Hepatocyte (in vitro differentiated cells): ENCODE results near the gene BCL2. TPM values are rescaled to one million over a fixed set of nuclear protein-coding genes. Genes with fewer than 3 reads are reported as not detected.

Experiments
- DNase-seq: peaks from one replicate; pipeline ENCODE4 v3.0.0-alpha.2; 2016; ENCODE audit warnings: low spot score
- H2AFZ ChIP-seq: fragments of 200-600 bp; sonication (generic); 2 replicates; pipeline ENCODE4 v1.6.0; 2016; ENCODE audit warnings: antibody characterized with exemption, mild to moderate bottlenecking
- H3K27ac ChIP-seq: fragments of 200-600 bp; sonication (generic); 2 replicates; pipeline ENCODE4 v1.5.1; 2016; ENCODE audit warnings: mild to moderate bottlenecking
- H3K27me3 ChIP-seq: fragments of 200-600 bp; sonication (generic); 2 replicates; pipeline ENCODE4 v1.6.1; 2016
- H3K36me3 ChIP-seq: fragments of 200-600 bp; sonication (generic); replicated peaks from 2 replicates; pipeline ENCODE4 v1.5.1; 2016; ENCODE audit warnings: low read depth; ENCODE audit not compliant: insufficient read depth
- H3K4me1 ChIP-seq: fragments of 200-600 bp; sonication (generic); 2 replicates; pipeline ENCODE4 v1.5.1; 2016; ENCODE audit warnings: mild to moderate bottlenecking, moderate library complexity; ENCODE audit not compliant: insufficient read depth
- H3K4me2 ChIP-seq: fragments of 200-600 bp; sonication (generic); 2 replicates; pipeline ENCODE4 v1.6.0; 2016
- H3K4me3 ChIP-seq: fragments of 200-600 bp; sonication (generic); 2 replicates; pipeline ENCODE4 v1.5.1; 2016; ENCODE audit warnings: mild to moderate bottlenecking
- H3K79me2 ChIP-seq: fragments of 200-600 bp; sonication (generic); 2 replicates; pipeline ENCODE4 v1.6.0; 2017; ENCODE audit warnings: mild to moderate bottlenecking
- H3K9me2 ChIP-seq: fragments of 200-600 bp; sonication (generic); replicated peaks from 2 replicates; pipeline ENCODE4 v1.6.0; 2017; ENCODE audit warnings: mild to moderate bottlenecking; ENCODE audit not compliant: insufficient read depth
- H3K9me3 ChIP-seq: fragments of 200-600 bp; sonication (generic); 2 replicates; pipeline ENCODE4 v1.5.1; 2016; ENCODE audit warnings: low read depth, mild to moderate bottlenecking
- H4K20me1 ChIP-seq: fragments of 200-600 bp; sonication (generic); 2 replicates; pipeline ENCODE4 v1.6.0; 2016; ENCODE audit warnings: mild to moderate bottlenecking; ENCODE audit not compliant: insufficient read depth, poor library complexity, severe bottlenecking
- EZH2 ChIP-seq: fragments of 200-600 bp; sonication (generic); IDR thresholded peaks from 2 replicates; pipeline ENCODE4 v1.6.1; 2016; ENCODE audit warnings: antibody characterized with exemption, mild to moderate bottlenecking, borderline replicate concordance
- EZH2phosphoT487 ChIP-seq: fragments of 200-600 bp; sonication (generic); IDR thresholded peaks from one replicate; pipeline ENCODE4 v1.6.1; 2018; ENCODE audit warnings: antibody characterized with exemption, mild to moderate bottlenecking, low read depth, moderate library complexity; ENCODE audit not compliant: unreplicated experiment, severe bottlenecking
- WGBS: methylation state at CpG from one replicate; pipeline ENCODE4 v1.1.6; 2016; ENCODE audit warnings: low lambda C conversion rate; ENCODE audit errors: missing lambda C conversion rate; 5-methylcytosine and 5-hydroxymethylcytosine counted together
- polyA plus RNA-seq: library from polyadenylated mRNA; unstranded; fragments of >200 nt; fragmentation: Nextera tagmentation; extraction: Ambion mirVana; gene quantifications from 2 replicates; pipeline ENCODE4 v1.2.1, GENCODE V29; 2016
- total RNA-seq: library from RNA; depleted of rRNA; stranded (reverse); fragments of >200 nt; gene quantifications from 2 replicates; pipeline ENCODE4 v1.2.3, GENCODE V29; 2014
- TF ChIP-seq, protein P1 (sequence below): fragments of 200-600 bp; sonication (generic); IDR thresholded peaks from 2 replicates; pipeline ENCODE4 v1.5.1; 2016; ENCODE audit warnings: antibody characterized with exemption, mild to moderate bottlenecking; ENCODE audit not compliant: poor library complexity

Gene BCL2
- total and polyA plus RNA-seq, 2 experiments from 2014 or later, result 1.0 to 11.4 TPM

- 92% methylated on average over 6 of the region's 6 CpGs for WGBS
- Histone ChIP-seq H3K27me3 (no peaks in the 10 kb centered on the region), H3K9me3 (no peaks in the 10 kb centered on the region), H3K4me3 (no peak overlapping the region), H4K20me1 (no peaks in the 10 kb centered on the region), H2AFZ (no peak overlapping the region), H3K36me3 (no peaks in the 10 kb centered on the region), H3K79me2 (no peaks in the 10 kb centered on the region), H3K4me1 (peaks cover under 1% of the 10 kb centered on the region), H3K9me2 (no peaks in the 10 kb centered on the region), H3K27ac (no peak overlapping the region), H3K4me2 (no peak overlapping the region)
- DNase-seq, result no peak
- no peak for TF ChIP-seq EZH2phosphoT487
- TF ChIP-seq, protein P1, sequence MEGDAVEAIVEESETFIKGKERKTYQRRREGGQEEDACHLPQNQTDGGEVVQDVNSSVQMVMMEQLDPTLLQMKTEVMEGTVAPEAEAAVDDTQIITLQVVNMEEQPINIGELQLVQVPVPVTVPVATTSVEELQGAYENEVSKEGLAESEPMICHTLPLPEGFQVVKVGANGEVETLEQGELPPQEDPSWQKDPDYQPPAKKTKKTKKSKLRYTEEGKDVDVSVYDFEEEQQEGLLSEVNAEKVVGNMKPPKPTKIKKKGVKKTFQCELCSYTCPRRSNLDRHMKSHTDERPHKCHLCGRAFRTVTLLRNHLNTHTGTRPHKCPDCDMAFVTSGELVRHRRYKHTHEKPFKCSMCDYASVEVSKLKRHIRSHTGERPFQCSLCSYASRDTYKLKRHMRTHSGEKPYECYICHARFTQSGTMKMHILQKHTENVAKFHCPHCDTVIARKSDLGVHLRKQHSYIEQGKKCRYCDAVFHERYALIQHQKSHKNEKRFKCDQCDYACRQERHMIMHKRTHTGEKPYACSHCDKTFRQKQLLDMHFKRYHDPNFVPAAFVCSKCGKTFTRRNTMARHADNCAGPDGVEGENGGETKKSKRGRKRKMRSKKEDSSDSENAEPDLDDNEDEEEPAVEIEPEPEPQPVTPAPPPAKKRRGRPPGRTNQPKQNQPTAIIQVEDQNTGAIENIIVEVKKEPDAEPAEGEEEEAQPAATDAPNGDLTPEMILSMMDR, result no peak
- TF ChIP-seq EZH2, result no peak
Measured at GRCh38 chr18:63147973-63148372, 171.6 kb downstream of the BCL2 start.

- no peak overlapping the region for H3K4me2 ChIP-seq
- TF ChIP-seq EZH2phosphoT487 (no peak), EZH2 (no peak)
- TF ChIP-seq, protein P1, result no peak
- peaks cover 7% of the 10 kb centered on the region for H3K4me1 ChIP-seq
- no peak overlapping the region for H2AFZ ChIP-seq
- no peak for DNase-seq
- H3K9me3 ChIP-seq, result no peaks in the 10 kb centered on the region
- WGBS, result 92% methylated on average over 7 of the region's 7 CpGs
- H3K4me3 ChIP-seq, result no peak overlapping the region
- no peak overlapping the region for H3K27ac ChIP-seq
- H3K27me3 ChIP-seq, result no peaks in the 10 kb centered on the region
- H3K36me3 ChIP-seq, result no peaks in the 10 kb centered on the region
- H4K20me1 ChIP-seq, result no peaks in the 10 kb centered on the region
- H3K79me2 ChIP-seq, result no peaks in the 10 kb centered on the region
- no peaks in the 10 kb centered on the region for H3K9me2 ChIP-seq
Measured at GRCh38 chr18:63146828-63147409, 172.7 kb downstream of the BCL2 start.

GRCh38 chr18:63145851-63146555 lies 173.6 kb downstream of the BCL2 start:
- TF ChIP-seq, protein P1, result no peak
- TF ChIP-seq EZH2, result no peak
- no peak for TF ChIP-seq EZH2phosphoT487
- Histone ChIP-seq H3K4me3 (no peak overlapping the region), H3K79me2 (no peaks in the 10 kb centered on the region), H3K9me2 (no peaks in the 10 kb centered on the region), H3K27me3 (no peaks in the 10 kb centered on the region), H4K20me1 (no peaks in the 10 kb centered on the region), H3K9me3 (no peaks in the 10 kb centered on the region), H3K27ac (no peak overlapping the region), H3K4me2 (no peak overlapping the region), H3K4me1 (peaks cover 7% of the 10 kb centered on the region), H2AFZ (no peak overlapping the region), H3K36me3 (no peaks in the 10 kb centered on the region)
- DNase-seq, result no peak
- WGBS, result 81% methylated on average over 18 of the region's 18 CpGs
